22Rv1 (cell line): ENCODE results near the gene SLC35B2.

ENCODE experiments used
- H3K27ac ChIP-seq: fragments of 450-650 bp; 2 replicates; pipeline ENCODE4 v1.5.1; 2017
- CTCF ChIP-seq: fragments of 450-650 bp; IDR thresholded peaks from 2 replicates; pipeline ENCODE4 v1.5.1; 2017; ENCODE audit warnings: mild to moderate bottlenecking
- ZFX ChIP-seq: fragments of 450-650 bp; IDR thresholded peaks from 2 replicates; pipeline ENCODE4 v1.6.1; 2017; ENCODE audit warnings: antibody characterized with exemption, borderline replicate concordance

Gene SLC35B2

DNA sequence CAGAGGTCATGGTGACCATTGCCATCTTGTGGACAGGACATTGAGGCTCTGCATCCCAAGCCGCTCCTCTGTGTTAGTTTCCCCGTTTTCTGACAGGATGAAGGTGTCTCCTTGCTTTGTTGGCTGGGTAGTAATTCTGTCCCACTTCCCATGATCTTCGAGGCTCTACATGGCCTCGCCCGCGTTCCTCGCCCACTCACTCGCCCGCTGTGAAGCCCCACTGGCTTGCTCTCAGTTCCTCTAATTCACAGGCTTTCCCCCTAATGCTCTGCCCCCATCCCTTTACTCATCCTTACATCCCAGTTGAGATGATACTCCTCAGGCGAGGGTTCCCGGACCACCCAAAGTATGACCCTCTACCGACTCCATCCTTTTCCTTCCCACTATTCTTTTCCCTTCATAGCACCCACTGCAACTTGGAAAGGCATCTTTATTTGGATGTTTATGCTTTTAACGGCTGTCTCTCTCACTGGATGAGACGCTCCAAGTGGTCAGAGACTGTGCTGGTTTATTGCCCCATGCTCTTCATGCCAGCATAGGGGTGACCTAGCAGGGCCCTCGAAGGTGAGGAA lies 511 bp upstream of the SLC35B2 start:
- TF ChIP-seq CTCF (peak; percentile 66), ZFX (no peak)
- H3K27ac ChIP-seq, result peak overlapping the region; percentile 91

DNA sequence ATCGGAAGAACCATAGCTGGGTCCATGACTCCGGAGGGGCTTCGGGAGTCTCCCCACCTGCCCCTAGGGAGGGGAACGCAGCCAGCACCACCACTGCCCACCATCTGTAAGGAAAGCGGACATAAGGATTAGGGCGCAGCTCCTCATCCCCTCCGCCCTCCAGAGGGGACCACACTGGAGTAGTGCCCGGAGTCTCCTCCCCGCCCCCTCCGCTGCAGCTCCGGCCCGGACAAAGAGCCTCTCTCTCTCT lies 628 bp downstream of the SLC35B2 start:
- TF ChIP-seq ZFX (no peak), CTCF (no peak)

DNA sequence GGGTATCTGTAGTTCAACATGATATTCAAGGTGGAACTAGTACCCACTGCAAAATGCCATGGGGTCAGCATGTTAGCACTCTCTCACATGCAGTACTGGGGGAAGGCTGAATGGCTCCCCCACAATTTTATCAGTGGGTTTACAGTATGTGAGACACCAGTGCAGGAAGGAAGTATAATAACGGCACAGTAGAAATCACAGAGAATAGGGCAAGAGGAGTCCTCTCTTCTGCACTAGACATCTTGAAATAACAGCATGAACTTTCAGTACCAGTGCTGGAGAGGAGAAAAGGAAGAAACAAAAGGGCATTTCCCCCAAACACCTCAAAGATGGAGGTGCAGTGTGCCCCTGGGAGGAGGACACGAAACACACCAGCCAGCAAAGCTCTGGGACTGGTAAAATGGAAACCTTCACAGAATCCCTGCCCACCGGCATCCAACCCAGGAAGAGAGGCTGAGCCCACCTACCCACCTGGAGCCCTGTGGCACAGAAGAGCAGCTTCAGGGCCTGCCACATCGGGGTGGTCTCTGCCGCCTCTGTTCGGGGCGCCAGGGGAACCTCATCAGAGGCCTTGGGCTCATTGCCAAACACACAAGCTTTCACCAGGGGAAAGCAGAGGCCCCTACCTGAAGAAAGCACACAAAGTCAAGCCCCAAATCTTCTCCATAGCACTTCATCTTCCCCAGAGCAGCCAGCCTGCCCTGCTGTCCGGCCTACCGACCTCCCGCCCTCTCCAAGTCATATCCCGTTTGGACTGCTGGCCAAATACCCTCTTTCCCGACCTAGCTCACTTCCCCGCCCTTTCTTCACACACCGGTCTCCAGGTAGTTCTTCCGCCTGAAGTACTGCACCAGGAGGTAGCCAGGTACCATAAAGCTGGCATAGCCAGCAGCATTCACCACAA lies 1.2 kb downstream of the SLC35B2 start:
- peak overlapping the region; percentile 91 for H3K27ac ChIP-seq
- TF ChIP-seq ZFX, result no peak
- TF ChIP-seq CTCF, result no peak

More for the DNA sequence above, 628 bp downstream of the SLC35B2 start:
- H3K27ac ChIP-seq, result peak overlapping the region; percentile 91

- TF ChIP-seq CTCF (no peak), ZFX (no peak)
- H3K27ac ChIP-seq, result peak overlapping the region; percentile 91
These were observed 2.1 kb downstream of the SLC35B2 start for GRCh38 chr6:44255105-44255808.

GRCh38 chr6:44254191-44255104 lies 2.9 kb downstream of the SLC35B2 start:
- TF ChIP-seq ZFX, result no peak
- no peak for TF ChIP-seq CTCF

GRCh38 chr6:44253307-44254101 lies 3.8 kb downstream of the SLC35B2 start:
- H3K27ac ChIP-seq, result peak overlapping the region; percentile 91
- TF ChIP-seq ZFX (no peak), CTCF (peak; percentile 81)

More at GRCh38 chr6:44254191-44255104, 2.9 kb downstream of the SLC35B2 start:
- H3K27ac ChIP-seq, result peak overlapping the region; percentile 91
